Astrocyte of the hippocampus (primary cell): ENCODE results near the gene SLC9A8.
"Not testable (repeated sequence)": the region's sequence is repeated elsewhere in the genome, so short reads cannot be mapped to it uniquely, and the experiment has no call there.

ENCODE experiments used
- DNase-seq: peaks from one replicate; pipeline ENCODE4 v3.0.0; 2011; ENCODE audit warnings: low read depth, low spot score

Gene SLC9A8, protein sequence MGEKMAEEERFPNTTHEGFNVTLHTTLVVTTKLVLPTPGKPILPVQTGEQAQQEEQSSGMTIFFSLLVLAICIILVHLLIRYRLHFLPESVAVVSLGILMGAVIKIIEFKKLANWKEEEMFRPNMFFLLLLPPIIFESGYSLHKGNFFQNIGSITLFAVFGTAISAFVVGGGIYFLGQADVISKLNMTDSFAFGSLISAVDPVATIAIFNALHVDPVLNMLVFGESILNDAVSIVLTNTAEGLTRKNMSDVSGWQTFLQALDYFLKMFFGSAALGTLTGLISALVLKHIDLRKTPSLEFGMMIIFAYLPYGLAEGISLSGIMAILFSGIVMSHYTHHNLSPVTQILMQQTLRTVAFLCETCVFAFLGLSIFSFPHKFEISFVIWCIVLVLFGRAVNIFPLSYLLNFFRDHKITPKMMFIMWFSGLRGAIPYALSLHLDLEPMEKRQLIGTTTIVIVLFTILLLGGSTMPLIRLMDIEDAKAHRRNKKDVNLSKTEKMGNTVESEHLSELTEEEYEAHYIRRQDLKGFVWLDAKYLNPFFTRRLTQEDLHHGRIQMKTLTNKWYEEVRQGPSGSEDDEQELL

DNA sequence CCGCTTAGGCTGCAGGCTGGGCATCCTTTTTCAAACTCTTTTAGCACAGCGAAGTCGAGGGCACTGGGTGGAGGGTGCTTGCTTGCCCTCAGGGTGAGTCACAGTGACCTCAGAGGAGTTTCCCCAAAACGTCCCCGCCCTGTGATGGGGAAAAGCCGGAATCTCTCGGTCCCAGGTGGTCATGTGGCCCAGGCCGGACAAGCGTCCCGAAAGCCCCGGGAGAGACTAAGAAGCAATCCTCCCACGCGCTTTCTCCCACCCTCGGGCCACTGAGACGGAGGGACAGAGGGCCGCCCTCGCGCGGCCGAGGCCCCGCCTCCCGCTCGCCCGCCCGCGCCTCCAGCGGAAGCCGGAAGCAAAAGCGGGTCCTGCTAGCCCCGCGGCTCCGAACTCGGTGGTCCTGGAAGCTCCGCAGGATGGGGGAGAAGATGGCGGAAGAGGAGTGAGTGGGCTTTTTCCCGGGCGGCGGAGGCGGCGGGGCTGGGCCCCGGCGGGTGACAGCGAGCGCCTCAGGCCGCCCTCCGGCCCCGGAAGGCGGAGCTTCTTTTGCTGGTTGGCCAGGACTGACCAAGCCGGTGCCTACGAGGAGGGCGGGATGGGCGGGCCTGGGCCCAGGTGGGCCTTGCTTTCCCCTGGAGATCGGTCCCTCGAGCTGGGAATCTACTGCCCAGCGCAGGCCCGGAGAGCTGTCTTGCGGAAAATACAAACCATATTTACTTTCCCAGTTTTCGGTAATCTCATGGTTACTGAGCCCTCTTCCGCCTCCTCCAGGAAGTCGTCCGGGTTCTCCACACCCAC is at the start of gene SLC9A8:
SLC9A8 (plus strand) TSS at position 322 of the 798 bp plus-strand sequence; CDS start at position 417, 95 bp downstream.
- peak; percentile 94 for DNase-seq

DNA sequence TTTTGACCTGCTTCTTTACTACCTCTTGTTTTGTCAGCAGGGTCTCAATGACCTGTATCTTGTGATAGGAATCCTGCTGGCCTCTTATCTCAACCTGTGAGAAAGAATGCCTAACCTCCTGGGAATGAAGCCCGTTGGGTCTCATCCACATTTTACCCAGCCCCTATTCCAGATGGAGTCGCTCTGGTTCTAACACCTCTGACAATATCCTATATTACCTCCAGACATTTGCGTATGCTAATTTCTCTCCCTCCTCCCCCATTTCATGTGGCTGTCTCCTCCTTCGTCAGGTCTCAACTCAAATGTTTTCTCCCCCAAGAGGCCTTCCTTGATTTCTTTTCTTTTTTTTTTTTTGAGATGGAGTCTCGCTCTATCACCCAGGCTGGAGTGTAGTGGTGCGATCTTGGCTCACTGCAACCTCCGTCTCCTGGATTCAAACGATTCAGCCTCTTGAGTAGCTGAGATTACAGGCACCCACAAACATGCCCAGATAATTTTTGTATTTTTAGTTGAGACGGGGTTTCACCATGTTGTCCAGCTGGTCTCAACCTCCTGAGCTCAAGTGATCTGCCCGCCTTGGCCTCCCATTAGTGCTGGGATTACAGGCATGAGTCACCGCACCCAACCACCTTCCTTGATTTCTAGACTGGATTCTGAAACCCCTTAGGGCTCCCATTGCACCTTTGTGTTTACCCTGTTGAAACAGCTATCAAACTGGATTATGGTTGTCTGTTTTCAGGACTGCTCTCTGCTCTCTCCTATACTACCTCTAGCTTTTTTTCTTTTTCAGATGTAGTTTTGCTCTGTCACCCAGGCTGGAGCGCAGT is 49.5 kb upstream of the SLC9A8 start:
- DNase-seq: no peak

DNA sequence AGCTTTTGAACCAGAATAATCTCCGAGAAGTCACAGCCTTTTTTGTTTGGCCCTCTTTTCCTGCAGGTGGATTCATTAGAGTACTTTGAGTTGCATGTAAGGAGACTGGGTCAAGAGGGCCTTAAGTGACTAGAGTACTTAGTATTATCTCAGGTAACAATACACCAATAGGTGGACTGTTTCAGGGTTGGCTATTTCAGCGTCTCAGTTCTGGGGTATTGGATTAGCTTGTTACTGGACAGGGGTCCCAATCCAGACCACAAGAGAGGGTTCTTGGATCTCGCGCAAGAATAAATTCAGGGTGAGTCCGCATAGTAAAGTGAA is 47.3 kb upstream of the SLC9A8 start:
- DNase-seq: no peak

DNA sequence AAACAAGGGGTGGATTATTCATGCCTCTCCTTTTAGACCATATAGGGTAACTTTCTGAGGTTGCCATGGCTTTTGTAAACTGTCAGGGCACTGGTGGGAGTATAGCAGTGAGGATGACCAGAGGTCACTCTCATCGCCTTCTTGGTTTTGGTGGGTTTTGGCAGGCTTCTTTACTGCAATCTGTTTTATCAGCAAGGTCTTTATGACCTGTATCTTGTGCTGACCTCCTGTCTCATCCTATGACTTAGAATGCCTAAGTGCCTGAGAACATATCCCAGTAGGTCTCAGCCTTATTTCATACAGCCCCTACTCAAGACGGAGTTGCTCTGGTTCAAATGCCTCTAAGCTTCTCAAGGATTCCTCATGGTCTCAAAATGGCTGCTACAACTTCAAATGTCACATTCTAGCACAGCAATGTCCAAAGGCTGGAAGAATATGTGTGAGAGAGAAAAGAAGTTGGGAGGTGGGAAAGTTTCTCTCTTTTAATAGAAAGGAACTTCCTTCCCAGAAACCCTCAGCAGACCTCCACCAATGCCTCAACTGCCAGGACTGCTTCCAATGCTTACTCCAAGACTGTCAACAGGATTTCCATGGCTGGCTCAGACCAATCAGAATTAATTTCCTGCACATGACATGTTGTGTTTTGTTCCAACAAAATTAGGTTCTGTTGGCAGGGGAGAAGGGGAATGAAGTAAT is 46.6 kb upstream of the SLC9A8 start:
- DNase-seq: no peak

DNA sequence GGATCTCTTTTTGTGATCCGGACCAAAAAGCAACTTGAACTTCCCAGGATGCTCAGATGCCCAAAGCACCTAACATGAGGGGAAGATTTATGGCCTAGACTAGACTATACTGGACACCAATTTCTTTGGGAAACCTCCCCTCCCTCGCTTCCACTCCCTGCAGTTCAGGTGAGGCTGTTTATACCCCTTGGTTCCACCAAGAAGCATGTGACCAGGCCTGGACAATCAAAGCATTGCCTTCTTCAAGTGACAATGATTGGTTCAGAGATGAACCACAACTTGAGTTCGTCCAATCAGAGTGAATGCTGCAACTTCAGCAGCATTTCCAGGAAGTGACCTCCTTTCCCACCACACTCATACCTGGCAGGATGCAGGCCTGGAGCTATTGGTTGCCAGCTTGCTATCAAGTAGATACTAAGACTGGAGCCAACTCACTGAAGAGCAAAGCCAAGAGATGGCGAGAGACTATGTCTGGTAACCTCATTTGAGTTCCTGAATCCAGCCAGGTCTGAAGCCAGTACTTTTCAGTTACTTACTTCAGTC is 45.6 kb upstream of the SLC9A8 start:
- DNase-seq: no peak

DNA sequence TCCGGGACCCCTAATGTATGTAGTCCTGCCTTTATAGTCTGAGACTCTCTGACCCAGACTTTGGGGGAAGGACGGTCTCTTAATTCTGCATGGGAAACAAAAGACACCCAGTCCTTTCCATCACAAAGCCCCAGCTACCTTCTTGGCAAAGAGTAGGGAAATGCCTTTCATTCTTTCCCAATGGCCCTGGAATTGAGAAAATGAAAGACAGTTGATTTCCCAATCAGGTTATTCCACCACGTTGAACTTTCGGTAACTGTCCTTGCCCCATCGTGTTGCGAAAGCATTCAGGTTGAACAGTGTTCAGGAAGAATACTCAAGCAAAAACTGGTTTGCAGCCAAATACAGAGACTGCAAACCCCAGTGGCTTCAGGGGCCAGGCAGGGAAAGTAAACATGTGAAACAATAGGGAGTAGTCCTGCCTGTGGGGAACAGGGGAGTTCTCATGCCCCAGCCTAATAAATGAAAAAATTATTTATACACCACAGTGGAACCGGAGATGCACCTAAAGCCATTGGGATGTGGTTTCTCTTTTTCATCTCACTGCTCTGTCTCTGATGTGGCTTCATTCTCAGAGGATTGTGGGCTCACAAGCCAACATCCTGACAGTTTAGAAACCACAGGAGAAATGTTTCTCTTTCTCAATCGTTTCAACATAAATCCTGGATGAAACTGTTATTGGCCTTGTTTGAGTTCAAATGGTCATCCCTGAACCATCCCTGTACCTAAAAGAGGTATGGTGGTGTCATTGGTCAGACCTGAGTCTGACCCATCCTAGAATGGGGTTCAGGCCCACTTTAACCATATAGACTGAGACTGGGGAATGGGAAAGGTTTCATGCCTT is 44.2 kb upstream of the SLC9A8 start:
- peak; percentile 80 for DNase-seq

DNA sequence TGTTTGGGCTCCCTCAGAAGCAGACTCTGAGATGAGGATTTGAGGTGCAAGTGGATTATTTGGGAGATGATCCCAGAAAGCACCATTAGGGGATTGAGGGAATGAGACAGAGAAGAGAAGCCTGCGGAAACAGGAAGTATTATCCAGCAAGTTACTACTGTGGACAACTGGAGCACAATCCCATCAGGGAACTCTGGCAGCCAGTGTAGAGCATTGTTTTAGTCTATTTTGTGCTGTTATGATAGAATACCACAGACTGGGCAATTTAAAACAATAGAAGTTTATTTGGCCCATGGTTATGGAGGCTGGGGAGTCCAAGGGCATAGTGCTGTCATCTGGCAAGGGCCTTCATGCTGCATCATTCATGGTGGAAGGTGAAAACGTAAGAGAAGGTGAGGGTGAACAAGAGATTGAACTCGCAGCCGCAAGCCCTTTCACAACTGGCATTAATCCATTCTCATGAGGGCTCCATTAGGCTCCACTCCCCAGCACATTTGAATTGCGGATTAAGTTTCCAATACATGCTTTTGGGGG is 43.5 kb upstream of the SLC9A8 start:
- no peak for DNase-seq

DNA sequence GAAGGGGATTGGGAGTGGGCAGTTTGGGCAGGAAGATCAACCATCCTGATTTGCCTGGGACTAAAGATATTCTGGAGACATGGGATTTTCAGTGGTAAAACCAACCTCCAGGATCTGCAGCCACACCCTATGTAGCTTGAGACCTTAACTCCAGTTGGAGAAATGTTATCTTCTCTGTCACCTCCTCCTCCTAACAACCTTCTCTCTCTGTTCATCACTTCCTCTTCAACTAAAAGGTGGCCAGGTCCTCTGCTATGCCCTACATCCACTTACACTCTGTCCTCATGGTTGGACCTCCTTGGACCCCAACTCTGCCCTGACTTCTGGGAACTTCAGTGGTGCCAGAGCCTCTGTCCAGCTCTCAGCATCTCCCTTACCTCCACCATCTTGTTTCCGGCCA is 42.0 kb upstream of the SLC9A8 start:
- DNase-seq: no peak

DNA sequence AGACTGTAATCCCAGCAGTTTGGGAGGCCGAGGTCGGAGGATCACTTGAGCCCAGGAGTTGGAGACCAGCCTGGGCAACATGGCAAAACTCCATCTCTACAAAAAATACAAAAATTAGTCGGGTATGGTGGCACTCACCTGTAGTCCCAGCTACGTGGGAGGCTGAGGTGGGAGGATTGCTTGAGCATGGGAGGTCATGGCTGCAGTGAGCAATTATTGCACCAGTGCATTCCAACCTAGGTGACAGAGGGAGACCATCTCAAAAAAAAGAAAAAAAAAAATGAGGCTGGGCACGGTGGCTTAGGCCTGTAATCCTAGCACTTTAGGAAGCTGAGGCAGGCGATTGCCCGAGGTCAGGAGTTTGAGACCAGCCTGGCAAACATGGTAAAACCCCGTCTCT is 38.4 kb upstream of the SLC9A8 start:
- not testable (repeated sequence) for DNase-seq

DNA sequence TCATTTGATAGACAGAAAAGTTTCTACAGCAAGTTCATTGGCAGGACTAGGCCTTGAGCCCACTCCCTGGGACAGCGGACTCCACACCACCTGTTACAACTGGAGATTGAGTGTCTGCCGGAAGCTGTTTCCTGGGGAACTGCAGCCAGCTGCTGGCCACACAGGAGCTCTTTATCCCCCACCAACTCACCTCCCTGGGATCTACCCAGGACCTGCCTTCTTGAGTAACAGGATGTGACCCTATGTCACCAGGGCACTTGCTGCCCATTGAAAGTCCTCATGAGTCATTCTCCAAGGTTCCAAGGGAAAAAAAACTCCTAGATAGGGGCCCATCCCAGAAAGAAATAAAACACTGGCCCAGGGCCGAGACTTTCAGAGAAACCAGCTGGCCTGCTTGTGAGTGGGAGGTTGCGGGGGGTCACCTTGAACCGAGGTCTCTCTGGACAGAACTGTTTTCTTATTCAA is 37.4 kb upstream of the SLC9A8 start:
- DNase-seq: peak; percentile 62

DNA sequence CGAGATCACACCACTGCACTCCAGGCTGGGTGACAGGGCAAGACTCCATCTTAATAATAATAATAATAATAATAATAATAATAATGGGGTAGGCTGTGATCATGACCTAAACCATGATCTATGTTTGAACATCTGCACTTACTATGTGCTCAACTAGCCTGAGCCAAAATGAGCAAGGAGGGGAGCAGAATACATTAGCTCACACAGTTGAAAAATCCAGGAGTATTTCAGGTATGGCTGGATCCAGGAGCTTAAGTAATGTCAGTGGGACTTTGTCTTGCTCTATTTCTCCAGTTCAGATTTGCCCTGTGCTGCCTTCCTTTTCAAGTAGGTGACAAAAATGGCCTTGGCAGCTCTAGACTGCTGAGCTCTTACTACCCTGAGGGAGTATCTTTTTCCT is 32.7 kb upstream of the SLC9A8 start:
- DNase-seq: no peak

DNA sequence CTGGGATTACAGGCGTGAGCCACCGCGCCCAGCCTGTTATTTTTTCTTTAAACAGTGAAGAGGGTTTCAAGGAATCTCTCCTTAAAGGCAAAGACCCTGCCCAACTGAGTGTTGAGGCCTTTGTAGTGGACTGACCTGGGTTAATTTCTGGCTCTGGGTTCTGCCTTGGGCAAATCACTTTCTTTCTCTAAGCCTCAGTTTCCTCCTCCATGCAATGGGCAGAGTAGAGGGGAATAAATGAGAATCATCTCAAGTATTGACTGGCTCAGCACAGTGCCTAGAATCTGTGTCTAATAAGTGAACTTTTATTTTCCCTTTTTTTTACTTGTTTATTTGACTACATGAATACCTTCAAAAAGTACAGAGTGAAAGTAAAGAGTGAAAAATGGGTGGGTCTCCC is 31.0 kb upstream of the SLC9A8 start:
- no peak for DNase-seq

DNA sequence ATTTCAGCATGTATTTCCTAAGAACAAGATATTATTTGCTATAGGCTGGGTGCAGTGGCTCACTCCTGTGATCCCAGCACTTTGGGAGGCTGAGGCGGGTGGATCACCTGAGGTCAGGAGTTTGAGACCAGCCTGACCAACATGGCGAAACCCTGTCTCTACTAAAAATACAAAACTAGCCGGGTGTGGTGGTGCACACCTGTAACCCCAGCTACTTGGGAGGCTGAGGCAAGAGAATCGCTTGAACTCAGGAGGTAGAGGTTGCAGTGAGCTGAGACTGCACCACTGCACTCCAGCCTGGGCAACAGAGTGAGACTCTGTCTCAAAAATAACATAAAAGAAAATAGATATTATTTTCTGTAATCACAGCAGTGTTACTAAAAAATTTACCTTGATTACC is 30.2 kb upstream of the SLC9A8 start:
- not testable (repeated sequence) for DNase-seq

DNA sequence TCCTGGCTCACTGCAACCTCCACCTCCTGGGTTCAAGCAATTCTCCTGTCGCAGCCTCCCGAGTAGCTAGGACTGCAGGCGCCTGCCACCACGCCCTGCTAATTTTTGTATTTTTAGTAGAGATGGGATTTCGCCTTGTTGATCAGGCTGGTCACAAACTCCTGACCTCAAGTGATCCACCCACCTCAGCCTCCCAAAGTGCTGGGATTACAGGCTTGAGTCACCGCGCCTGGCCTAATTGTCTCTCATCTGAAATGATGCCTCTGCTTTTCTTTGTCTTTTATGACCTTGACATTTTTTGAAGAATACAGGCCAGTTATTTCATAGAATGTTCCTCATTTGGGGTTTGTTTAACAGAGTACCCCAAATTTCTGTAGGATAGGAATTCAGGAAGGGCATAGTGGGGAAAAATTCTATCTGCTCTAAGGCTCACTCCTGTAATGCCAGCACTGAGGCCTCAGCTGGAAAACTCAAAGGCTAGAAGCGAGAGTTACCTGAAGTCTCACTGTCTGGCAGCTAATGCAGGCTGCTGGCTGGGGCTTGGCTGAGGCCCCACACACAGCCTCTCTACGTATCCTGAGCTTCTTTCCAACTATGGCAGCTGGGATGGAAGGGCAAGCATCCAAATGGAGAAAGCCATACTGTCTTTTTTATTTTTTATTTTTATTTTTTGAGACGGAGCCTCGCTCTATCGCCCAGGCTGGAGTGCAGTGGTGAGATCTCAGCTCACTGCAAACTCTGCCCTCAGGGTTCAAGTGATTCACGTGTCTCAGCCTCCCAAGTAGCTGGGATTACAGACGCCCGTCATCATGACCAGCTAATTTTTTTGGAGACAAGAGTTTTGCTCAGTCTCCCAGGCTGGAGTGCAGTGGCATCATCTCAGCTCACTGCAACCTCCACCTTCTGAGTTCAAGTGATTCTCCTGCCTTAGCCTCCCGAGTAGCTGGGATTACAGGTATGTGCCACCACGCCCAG is 29.3 kb upstream of the SLC9A8 start:
- not testable (repeated sequence) for DNase-seq

DNA sequence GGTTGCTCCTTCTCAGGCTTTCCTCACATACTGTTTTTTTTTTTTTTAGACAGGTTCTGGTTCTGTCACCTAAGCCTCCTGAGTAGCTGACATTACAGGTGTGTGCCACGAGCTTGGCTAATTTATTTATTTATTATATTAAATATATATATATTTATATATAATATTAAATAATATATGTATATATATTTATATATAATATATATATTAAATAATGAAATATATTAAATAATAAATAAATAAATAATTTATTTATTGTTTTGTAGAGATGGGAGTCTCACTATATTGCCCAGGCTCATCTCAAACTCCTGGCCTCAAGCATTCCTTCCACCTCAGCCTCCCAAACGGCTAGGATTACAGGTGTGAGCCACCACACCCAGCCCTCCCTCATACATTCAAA is 28.3 kb upstream of the SLC9A8 start:
- DNase-seq: no peak

DNA sequence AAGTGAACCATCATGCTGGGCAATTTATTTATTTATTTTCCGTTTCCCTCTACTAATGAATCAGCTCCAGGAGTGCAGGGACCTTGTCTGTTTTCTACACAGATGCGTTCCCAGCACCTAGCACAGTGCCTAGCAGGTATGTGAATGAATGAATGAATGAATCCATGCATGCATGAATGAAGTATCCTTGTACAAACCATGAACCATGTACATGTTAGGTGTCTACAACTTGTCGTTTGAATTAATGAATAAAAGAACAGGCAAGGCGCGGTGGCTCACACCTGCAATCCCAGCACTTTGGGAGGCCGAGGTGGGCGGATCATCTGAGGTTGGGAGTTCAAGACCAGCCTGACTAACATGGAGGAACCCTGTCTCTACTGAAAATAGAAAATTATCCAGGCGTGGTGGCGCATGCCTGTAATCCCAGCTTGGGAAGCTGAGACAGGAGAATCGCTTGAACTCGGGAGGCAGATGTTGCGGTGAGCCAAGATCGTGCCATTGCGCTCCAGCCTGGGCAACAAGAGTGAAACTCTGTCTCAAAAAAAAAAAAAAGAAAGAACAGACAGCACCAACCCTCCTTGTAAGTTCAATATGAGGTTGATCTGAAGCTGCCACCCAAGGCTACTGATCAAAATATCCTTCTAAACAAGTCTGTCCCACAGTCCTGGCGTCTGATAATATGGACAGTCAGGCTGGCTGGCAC is 27.3 kb upstream of the SLC9A8 start:
- DNase-seq: no peak

DNA sequence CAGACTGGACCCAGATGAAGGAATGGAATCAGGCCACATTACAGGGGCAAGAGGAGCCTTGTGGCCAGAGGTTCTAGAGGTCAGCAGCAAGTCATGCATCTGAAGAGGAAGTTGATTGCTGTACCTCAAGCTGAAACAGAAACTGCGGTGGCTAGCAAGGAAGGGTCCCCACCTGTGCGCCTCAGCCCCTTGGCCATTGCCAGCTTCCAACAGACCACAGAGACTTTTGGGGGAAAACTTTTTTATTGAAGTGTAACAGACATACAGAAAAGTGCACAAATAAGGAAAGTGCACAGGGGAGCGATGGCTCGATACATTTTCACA is 26.8 kb upstream of the SLC9A8 start:
- no peak for DNase-seq

DNA sequence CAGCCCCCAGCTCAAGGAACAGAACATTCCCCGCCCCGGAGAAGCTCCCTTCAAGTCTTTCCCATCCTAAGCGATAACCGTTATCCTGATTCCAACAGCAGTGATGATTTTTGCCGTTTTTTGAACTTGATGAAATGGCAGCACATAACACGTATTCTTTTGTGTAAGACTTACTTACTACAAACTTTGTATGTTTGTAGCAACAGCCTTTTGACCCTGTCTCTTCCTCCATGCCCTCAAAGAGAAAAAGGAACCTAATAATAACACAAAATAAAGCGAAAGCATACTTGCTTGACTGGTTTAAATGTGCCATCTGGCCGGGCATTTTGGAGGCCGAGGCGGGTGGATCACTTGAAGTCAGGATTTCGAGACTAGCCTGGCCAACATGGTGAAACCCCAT is 26.4 kb upstream of the SLC9A8 start:
- no peak for DNase-seq
